Heart right ventricle (tissue), 16 donors: ENCODE results near the gene SPATA16. TPM values are rescaled to one million over a fixed set of nuclear protein-coding genes. Genes with fewer than 3 reads are reported as not detected.
"Not testable (repeated sequence)": the region's sequence is repeated elsewhere in the genome, so short reads cannot be mapped to it uniquely, and the experiment has no call there.

Experiments
- ATAC-seq, 8 donors: fragments of 200-7000 bp; cut with Tn5 transposase; one replicate each; pipeline ENCODE4 v1.9.1; 2020; ENCODE audit warnings: mild to moderate bottlenecking in 8 of 8, moderate library complexity in 8 of 8, moderate number of reproducible peaks in 1 of 8
- DNase-seq, 2 donors: peaks; one replicate each; pipeline ENCODE4 v3.0.0-alpha.2; 2020
- H3K27ac ChIP-seq, 10 donors: fragments of 200-600 bp; sonication (generic) in 2 of 10; one replicate each; pipeline versions ENCODE4 v1.5.0 to v1.8.0; 2020 to 2022; ENCODE audit warnings: mild to moderate bottlenecking in 3 of 10
- H3K27me3 ChIP-seq, 7 donors: fragments of 200-600 bp; one replicate each; pipeline ENCODE4 v1.8.0; 2021 to 2022; ENCODE audit warnings: mild to moderate bottlenecking in 2 of 7
- H3K36me3 ChIP-seq, 9 donors: fragments of 200-600 bp; sonication (generic) in 1 of 9; one replicate each; pipeline versions ENCODE4 v1.5.0 to v1.8.0; 2020 to 2022; ENCODE audit warnings: mild to moderate bottlenecking in 2 of 9
- H3K4me1 ChIP-seq, 9 donors: fragments of 200-600 bp; sonication (generic) in 1 of 9; one replicate each; pipeline versions ENCODE4 v1.5.0 to v1.8.0; 2020 to 2022; ENCODE audit warnings: mild to moderate bottlenecking in 4 of 9
- H3K4me3 ChIP-seq, 10 donors: fragments of 200-600 bp; sonication (generic) in 2 of 10; one replicate each; pipeline versions ENCODE4 v1.5.0 to v1.8.0; 2020 to 2022; ENCODE audit warnings: mild to moderate bottlenecking in 7 of 10, moderate library complexity in 2 of 10
- H3K9me3 ChIP-seq, 11 donors: fragments of 200-600 bp in 10 of 11; sonication (generic) in 2 of 11; one replicate each; pipeline versions ENCODE4 v1.5.0 to v1.8.0; 2013 to 2022; ENCODE audit warnings: mild to moderate bottlenecking in 2 of 11, control low read depth in 1 of 11, moderate library complexity in 1 of 11
- WGBS, 2 donors: extraction: QIAGEN DNeasy Blood & Tissue Kit; methylation state at CpG; one replicate each; pipeline ENCODE4 v1.1.7; 2013; ENCODE audit warnings: inconsistent platforms in 1 of 2; 5-methylcytosine and 5-hydroxymethylcytosine counted together
- intact Hi-C, 10 donors: fragments of 100-400 bp; cut with DNase I; formaldehyde crosslinking; loops; one replicate each; pipeline versions ENCODE4 v1.11.1 to v1.14.2; 2022
- polyA plus RNA-seq, 2 donors: library from polyadenylated mRNA; stranded (reverse); fragments of 200-250 nt; gene quantifications; one replicate each; pipeline ENCODE4 v1.2.3, GENCODE V29; 2013
- total RNA-seq, 10 donors: library from RNA; stranded (reverse); fragmentation: NEBNext Ultra II Directional in 3 of 10; extraction: Animal tissue kit (Norgen Biotek cat#: 25700) in 3 of 10; gene quantifications; one replicate each; pipeline versions ENCODE4 v1.2.1 to v1.2.4, GENCODE V29; 2021 to 2023
- TF ChIP-seq, protein P1 (sequence below), 9 donors: fragments of 200-600 bp; sonication (generic) in 2 of 9; IDR thresholded peaks; one replicate each; pipeline versions ENCODE4 v1.5.0 to v1.8.0; 2021 to 2022; ENCODE audit warnings: antibody characterized with exemption in 9 of 9, mild to moderate bottlenecking in 5 of 9, moderate library complexity in 1 of 9
- donor health status: Arrhythmogenic right ventricular cardiomyopathy.
- donor health status: ischemic (EF 13 %, LVEDD 7.1; RV severe dilation, severe dysfunction).
- donor health status: healthy with polysubstance abuse.
- donor health status: DM: no; HTN: yes; CAD: no.
- donor health status: DM: no; HTN: no; CAD: no.
- donor health status: ischemic (EF 25% LVEDD 6.9; RV normal size, moderate dysfunction).
- donor health status: ischemic (EF 25% LVEDD 5.7; RV mildly dilated, moderate dysfunction).
- donor health status: healthy.
- donor health status: DM: yes; HTN: yes; CAD: no.
- donor health status: Ischemic cardiomyopathy.
- donor health status: ischemic (EF 35%, LVEDD 5.7; RV mildly dilated, moderate dysfunction).
- donor health status: nonischemic (EF 11% LVEDD 7.7; RV severe dilation, severe dysfunction).
- donor health status: DM: yes; HTN: yes; CAD: no.
- donor health status: PGD.
- donor health status: ischemic (EF 29% LVEDD 5.4; RV normal size, mild dysfunction).
- donor health status: nonischemic (EF 23%, LVEDD 6.1; RV moderate dilation, normal function).

SPATA16 gene
- total and polyA plus RNA-seq, 12 donors: not detected

DNA sequence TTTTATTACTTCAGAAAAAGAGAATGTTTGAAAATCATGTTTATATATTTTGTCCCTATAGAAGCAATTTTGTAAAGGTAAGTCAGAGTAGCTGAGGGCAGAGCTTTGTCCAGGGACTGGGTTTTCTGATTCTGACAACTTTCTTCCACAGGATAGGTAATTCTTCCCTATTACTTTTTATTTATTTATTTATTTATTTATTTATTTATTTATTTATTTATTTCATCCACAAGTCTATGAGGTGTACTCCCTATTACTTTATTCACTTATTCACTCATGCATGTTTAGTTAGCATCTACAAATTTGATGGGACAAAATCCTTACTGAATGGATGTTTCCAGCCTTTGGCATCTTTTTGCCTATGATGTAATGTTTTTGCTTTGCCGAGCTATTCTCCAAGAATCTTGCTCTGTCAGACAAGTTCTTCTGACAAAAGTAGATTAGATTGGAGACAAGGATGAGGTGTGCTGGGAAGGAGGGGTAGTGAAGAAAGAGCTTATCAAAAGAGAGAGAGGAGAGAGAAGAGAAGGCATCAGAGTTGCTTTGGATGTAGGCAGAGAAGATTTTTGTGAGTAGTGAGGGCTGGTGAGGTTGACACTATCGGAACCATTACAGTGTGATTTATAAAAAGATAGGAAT lies 119.4 kb downstream of the SPATA16 start:
- no peak for DNase-seq
- Histone ChIP-seq H3K36me3 (no peaks in the 10 kb centered on the region), H3K27me3 (no peaks in the 10 kb centered on the region), H3K4me1 (no peaks in the 10 kb centered on the region), H3K9me3 (no peaks in the 10 kb centered on the region), H3K27ac (no peak overlapping the region), H3K4me3 (no peak overlapping the region)
- 69 to 74% methylated on average over 2 of the region's 2 CpGs for WGBS, 2 donors
- intact Hi-C loops: no loop called here
- TF ChIP-seq, protein P1, sequence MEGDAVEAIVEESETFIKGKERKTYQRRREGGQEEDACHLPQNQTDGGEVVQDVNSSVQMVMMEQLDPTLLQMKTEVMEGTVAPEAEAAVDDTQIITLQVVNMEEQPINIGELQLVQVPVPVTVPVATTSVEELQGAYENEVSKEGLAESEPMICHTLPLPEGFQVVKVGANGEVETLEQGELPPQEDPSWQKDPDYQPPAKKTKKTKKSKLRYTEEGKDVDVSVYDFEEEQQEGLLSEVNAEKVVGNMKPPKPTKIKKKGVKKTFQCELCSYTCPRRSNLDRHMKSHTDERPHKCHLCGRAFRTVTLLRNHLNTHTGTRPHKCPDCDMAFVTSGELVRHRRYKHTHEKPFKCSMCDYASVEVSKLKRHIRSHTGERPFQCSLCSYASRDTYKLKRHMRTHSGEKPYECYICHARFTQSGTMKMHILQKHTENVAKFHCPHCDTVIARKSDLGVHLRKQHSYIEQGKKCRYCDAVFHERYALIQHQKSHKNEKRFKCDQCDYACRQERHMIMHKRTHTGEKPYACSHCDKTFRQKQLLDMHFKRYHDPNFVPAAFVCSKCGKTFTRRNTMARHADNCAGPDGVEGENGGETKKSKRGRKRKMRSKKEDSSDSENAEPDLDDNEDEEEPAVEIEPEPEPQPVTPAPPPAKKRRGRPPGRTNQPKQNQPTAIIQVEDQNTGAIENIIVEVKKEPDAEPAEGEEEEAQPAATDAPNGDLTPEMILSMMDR (IDR thresholded peaks at IDR 0.05): no peak
- no peak for ATAC-seq

DNA sequence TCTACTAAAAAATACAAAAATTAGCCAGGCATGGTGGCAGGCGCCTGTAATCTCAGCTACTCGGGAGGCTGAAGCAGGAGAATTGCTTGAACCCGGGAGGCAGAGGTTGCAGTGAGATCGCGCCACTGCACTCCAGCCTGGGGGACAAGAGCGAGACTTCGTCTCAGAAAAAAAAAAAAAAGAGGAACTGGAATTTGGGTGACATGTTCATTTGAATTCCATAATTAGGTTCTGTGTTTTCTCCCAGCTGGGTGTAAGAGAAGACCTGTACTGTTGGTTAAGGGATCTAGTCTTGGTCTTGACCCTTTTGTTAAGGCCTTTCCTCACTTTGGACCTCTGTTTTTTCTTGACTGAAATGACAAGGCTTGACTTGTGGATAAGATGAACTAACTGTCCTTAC lies 120.9 kb downstream of the SPATA16 start:
- intact Hi-C loops, H3K4me3 ChIP-seq: not testable (repeated sequence)

GRCh38 chr3:173019378-173019777 lies 121.7 kb downstream of the SPATA16 start:
- H3K27me3 ChIP-seq: no peaks in the 10 kb centered on the region
- 95% methylated on average over 5 of the region's 5 CpGs for WGBS, 2 donors
- no peaks in the 10 kb centered on the region for H3K4me1 ChIP-seq
- TF ChIP-seq, protein P1 (IDR thresholded peaks at IDR 0.05): no peak
- H3K4me3 ChIP-seq: no peak overlapping the region
- no peak overlapping the region for H3K27ac ChIP-seq
- no peak for ATAC-seq
- intact Hi-C loops: no loop called here
- H3K36me3 ChIP-seq: no peaks in the 10 kb centered on the region
- H3K9me3 ChIP-seq: no peaks in the 10 kb centered on the region
- no peak for DNase-seq

More for the DNA sequence above, 120.9 kb downstream of the SPATA16 start:
- H3K9me3 ChIP-seq, ATAC-seq, DNase-seq, H3K27me3 ChIP-seq, H3K36me3 ChIP-seq, H3K27ac ChIP-seq, H3K4me1 ChIP-seq: not testable (repeated sequence)
- WGBS, 2 donors: 95 to 96% methylated on average over 7 of the region's 7 CpGs

DNA sequence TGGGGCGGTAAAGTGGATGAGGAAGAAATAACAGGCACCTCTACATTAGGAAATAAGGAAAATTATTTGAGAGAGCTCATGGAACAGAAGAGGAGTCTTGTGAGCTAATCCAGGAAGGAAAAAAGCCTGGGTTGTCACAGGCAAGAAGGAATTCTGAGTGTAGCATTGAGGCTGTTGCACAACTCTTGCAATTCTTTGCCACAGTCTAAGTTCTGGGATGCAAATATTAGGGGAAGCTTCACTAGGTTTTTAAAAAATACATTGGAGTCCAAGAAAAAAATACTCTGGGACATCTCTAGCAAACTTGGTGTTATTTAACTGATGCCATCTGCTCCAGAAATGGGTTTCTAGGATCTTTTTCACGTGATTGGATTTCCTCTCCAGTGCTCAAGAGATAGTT lies 122.3 kb downstream of the SPATA16 start:
- no peaks in the 10 kb centered on the region for H3K9me3 ChIP-seq
- no peaks in the 10 kb centered on the region for H3K4me1 ChIP-seq
- ATAC-seq: no peak
- 79 to 83% methylated on average over 2 of the region's 2 CpGs for WGBS, 2 donors
- no peaks in the 10 kb centered on the region for H3K36me3 ChIP-seq
- no peak overlapping the region for H3K4me3 ChIP-seq
- no peak for DNase-seq
- H3K27me3 ChIP-seq: no peaks in the 10 kb centered on the region
- no peak overlapping the region for H3K27ac ChIP-seq
- TF ChIP-seq, protein P1 (IDR thresholded peaks at IDR 0.05): no peak
- intact Hi-C loops: no loop called here

GRCh38 chr3:173013219-173013832 lies 127.7 kb downstream of the SPATA16 start:
- intact Hi-C loops: no loop called here
- Histone ChIP-seq H3K27ac (no peak overlapping the region), H3K4me1 (no peaks in the 10 kb centered on the region), H3K9me3 (no peaks in the 10 kb centered on the region), H3K27me3 (no peaks in the 10 kb centered on the region), H3K36me3 (no peaks in the 10 kb centered on the region), H3K4me3 (no peak overlapping the region)
- DNase-seq (no peak), ATAC-seq (no peak)
- WGBS, 2 donors: 59 to 65% methylated on average over 3 of the region's 3 CpGs
- TF ChIP-seq, protein P1 (IDR thresholded peaks at IDR 0.05): no peak
